GM19455 (cell line): Measurements from ENCODE around the gene PSD.

ENCODE experiments used
- ATAC-seq: cut with Tn5 transposase; IDR thresholded peaks from one replicate; pipeline ENCODE4 v1.9.1; 2021; ENCODE audit not compliant: unreplicated experiment

Gene PSD

DNA sequence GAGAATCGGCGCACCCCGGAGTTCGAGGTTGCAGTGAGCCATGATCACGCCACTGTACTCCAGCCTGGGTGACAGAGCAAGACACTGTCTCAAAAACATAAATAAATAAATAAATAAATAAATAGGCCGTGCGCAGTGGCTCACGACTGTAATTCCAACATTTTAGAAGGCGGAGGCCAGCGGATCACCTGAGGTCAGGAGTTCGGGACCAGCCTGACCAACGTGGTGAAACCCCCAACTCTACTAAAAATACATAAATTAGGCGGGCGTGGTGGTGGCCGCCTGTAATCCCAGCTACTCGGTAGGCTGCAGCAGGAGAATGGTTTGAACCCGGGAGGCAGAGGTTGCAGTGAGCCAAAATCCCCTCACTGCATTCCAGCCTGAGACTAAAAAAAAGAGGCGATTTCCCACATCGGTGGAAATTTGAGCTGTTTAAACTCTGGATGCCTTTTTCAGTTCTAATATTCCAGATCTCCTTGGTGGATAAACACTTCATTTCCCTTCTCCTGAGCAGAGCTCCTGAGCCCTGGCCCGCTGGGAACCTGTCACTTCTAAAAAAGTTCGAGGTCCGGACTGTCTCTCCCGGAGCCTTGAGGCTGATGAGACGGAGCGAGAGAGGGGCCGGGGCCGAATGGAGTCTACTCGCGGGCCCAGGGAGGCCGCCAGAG, 25.0 kb downstream of the PSD start:
- ATAC-seq, result no peak

DNA sequence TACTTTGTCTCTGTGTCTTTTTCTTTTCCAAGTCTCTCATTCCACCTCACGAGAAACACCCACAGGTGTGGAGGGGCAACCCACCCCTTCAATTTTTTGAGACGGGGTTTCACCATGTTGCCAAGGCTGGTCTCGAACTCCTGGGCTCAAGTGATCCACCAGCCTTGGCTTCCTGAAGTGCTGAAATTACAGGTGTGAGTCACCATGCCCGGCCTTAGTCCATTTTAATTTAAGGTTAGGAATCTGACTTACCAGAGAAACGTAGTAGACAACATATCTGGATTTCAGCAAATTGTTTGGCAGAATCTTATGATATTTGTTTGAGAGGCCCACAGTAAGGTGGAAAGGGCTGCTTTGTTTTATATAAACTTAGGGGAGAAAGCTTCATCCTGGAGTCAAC, 26.3 kb downstream of the PSD start:
- no peak for ATAC-seq

DNA sequence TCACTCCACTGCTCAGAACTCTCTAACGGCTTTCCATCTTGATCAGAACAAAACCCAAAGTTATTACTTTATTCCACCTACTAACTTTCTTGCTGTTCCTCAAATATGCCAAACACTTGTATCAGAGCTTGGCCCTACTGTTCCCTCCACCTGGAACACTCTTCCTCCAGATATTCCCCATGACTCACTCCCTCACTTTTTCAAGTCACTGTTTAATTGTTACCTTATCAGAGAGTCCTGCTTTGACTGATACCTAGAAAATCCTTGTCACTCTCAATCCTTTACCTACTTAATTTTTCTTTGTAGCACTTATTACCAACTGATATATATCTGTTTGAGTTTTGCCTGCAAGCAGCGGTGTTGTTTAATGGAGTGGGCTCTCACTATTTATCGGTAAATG, 28.7 kb downstream of the PSD start:
- no peak for ATAC-seq

- ATAC-seq, result no peak
These were observed 33.8 kb downstream of the PSD start for GRCh38 chr10:102384606-102385429.

DNA sequence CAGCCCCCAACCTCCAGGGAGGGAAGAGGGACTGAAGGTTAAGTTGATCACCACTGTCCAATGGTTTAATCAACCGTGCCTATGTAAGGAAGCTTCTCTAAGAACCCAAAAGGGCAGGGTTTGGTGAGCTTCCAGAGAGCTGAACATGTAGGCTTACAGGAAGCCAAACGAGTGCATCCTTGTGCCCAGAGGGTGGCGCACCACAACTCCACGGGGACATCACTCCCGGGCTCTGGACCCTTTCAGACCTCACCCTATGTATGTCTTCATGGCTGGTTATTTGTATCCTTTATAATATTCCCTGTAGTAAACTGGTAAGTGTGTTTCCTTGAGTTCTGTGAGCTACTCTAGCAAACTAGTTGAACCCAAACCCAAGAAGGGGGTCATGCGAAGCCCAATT, 34.5 kb downstream of the PSD start:
- no peak for ATAC-seq

DNA sequence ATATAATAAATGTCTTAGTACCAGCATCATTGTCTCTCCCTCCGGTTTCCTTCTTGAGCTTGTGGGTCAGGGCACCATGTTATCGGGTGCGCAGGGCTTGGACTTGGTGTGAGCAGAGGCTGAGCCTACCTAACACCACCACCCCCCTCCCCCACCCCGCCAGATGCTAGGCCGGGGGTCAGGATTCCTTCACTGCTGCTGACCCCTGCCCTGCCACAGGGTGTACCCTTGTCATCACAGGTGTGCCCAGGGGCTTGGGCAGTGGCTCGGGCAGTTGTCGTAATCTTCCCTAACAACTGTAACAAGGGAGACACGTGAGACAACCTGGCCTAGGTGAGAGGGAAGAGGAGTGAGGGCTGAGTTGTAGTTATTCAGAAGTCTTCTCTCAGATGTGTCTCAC, 35.7 kb downstream of the PSD start:
- no peak for ATAC-seq

GRCh38 chr10:102381983-102382382, 36.6 kb downstream of the PSD start:
- ATAC-seq, result no peak

- ATAC-seq, result no peak
These were observed 39.2 kb downstream of the PSD start for GRCh38 chr10:102379383-102379782.

DNA sequence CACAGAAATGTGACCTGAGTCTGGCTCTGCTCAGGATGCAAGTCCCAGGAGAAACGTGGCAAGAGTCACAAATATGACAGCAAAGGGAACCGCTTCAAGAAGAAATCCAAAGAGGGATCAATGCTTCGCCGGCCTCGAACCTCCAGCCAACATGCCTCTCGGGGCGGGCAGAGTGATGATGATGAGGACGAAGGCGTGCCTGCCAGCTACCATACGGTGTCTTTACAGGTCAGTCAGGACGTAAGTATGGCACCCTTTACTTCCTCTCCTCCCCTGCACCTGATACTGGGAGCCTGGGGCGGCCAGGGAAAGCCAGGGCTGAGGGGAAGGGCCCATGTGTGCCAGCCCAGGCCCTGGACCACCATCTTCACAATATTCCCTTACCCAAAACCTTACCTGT, 41.7 kb downstream of the PSD start:
- no peak for ATAC-seq

GRCh38 chr10:102375867-102376266, 42.7 kb downstream of the PSD start:
- no peak for ATAC-seq

GRCh38 chr10:102375250-102375649, 43.3 kb downstream of the PSD start:
- ATAC-seq, result no peak

DNA sequence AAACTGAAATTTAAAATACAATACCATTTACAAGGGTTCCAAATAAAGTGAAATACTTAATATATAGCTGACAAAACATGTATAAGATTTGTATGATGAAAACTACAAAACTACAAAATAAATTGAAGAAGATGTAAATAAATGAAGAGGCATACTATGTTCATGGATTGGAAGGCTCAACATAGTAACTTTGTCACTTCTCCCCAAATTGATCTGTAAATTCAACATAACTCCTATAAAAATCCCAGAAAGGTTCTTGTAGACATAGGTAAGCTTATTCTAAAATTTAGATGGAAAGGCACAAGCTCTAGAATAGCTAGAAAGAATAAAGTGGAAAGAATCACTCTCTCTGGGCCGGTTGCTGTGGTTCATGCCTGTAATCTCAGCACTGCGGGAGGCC, 47.3 kb downstream of the PSD start:
- no peak for ATAC-seq

DNA sequence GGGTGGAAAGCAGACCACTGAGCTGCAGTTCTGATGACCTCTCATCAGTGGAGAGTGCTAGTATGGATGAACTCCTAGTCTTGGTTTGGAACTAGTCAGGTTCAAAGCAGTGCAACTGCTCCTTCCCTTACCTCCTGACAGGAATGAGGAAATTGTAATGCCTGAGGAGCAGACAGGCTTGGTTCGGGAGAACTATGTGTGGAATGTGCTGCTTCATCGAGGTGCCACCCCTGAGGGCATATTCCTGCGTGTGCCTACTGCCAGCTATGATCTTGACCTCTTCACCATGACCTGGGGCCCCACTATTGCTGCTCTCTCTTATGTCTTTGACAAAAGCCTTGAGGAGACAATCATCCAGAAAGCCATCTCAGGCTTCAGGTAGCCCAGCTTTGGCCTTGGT, 50.5 kb downstream of the PSD start:
- ATAC-seq, result no peak

DNA sequence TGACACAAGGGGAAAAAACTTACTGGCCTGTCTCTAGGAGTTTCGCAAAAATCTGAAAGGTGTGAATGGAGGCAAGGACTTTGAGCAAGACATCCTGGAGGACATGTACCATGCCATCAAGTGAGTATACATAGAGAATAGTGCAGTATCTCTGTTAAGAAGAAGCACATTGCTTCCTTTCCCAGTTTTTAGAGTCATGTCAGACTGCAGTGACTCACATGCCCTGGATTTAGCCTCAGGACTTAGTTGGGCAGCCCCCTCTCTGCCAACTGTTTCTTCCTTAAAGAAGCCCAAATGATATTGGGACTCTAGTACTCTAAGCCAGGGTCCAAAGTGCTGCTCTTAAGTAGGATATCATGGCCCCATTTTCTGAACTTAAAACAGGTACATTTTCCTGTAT, 51.1 kb downstream of the PSD start:
- no peak for ATAC-seq

- no peak for ATAC-seq
These were observed 59.7 kb downstream of the PSD start for GRCh38 chr10:102358712-102359382.

- no peak for ATAC-seq
These were observed 64.1 kb downstream of the PSD start for GRCh38 chr10:102354451-102354850.
